Smooth muscle cell (in vitro differentiated cells): ENCODE results near the gene MRPL24. TPM values are rescaled to one million over a fixed set of nuclear protein-coding genes. Genes with fewer than 3 reads are reported as not detected.

Experiments
- DNase-seq: peaks from one replicate; lab custom pipeline; 2025; ENCODE audit not compliant: unreplicated experiment; lab: John Stamatoyannopoulos, UW
- H2AFZ ChIP-seq: fragments of 200-600 bp; sonication (generic); 2 replicates; pipeline ENCODE4 v1.6.0; 2016; ENCODE audit warnings: antibody characterized with exemption, low read depth, mild to moderate bottlenecking
- H3F3A ChIP-seq: fragments of 200-600 bp; sonication (generic); 2 replicates; pipeline ENCODE4 v1.6.0; 2017; ENCODE audit warnings: antibody characterized with exemption, low read depth
- H3K27ac ChIP-seq: fragments of 200-600 bp; sonication (generic); 2 replicates; pipeline ENCODE4 v1.5.1; 2016; ENCODE audit warnings: low read depth, mild to moderate bottlenecking
- H3K27me3 ChIP-seq: fragments of 200-600 bp; sonication (generic); 2 replicates; pipeline ENCODE4 v1.6.1; 2016; ENCODE audit warnings: low read depth, mild to moderate bottlenecking
- H3K36me3 ChIP-seq: fragments of 200-600 bp; sonication (generic); 2 replicates; pipeline ENCODE4 v1.5.1; 2016; ENCODE audit warnings: low read depth
- H3K4me1 ChIP-seq: fragments of 200-600 bp; sonication (generic); 2 replicates; pipeline ENCODE4 v1.5.1; 2016; ENCODE audit warnings: low read depth
- H3K4me2 ChIP-seq: fragments of 200-600 bp; sonication (generic); 2 replicates; pipeline ENCODE4 v1.6.0; 2016; ENCODE audit warnings: mild to moderate bottlenecking
- H3K4me3 ChIP-seq: fragments of 200-600 bp; sonication (generic); 2 replicates; pipeline ENCODE4 v1.5.1; 2016; ENCODE audit warnings: mild to moderate bottlenecking
- H3K79me2 ChIP-seq: fragments of 200-600 bp; sonication (generic); 2 replicates; pipeline ENCODE4 v1.6.0; 2016; ENCODE audit warnings: low read depth, mild to moderate bottlenecking
- H3K9ac ChIP-seq: fragments of 200-600 bp; sonication (generic); 2 replicates; pipeline ENCODE4 v1.6.0; 2016; ENCODE audit warnings: low read depth
- H3K9me3 ChIP-seq: fragments of 200-600 bp; sonication (generic); replicated peaks from 2 replicates; pipeline ENCODE4 v1.5.1; 2016; ENCODE audit warnings: low read depth
- H4K20me1 ChIP-seq: fragments of 200-600 bp; sonication (generic); 2 replicates; pipeline ENCODE4 v1.6.0; 2016; ENCODE audit warnings: low read depth
- CTCF ChIP-seq: fragments of 200-600 bp; sonication (generic); IDR thresholded peaks from 2 replicates; pipeline ENCODE4 v1.5.1; 2017; ENCODE audit warnings: borderline replicate concordance, mild to moderate bottlenecking, antibody characterized with exemption; ENCODE audit not compliant: insufficient read depth, poor library complexity, severe bottlenecking
- WGBS: methylation state at CpG from one replicate; pipeline ENCODE4 v1.1.7; 2016; ENCODE audit warnings: low lambda C conversion rate; 5-methylcytosine and 5-hydroxymethylcytosine counted together
- polyA plus RNA-seq: library from polyadenylated mRNA; unstranded; fragments of >200 nt; fragmentation: Nextera tagmentation; extraction: Ambion mirVana; gene quantifications from 2 replicates; pipeline ENCODE4 v1.2.1, GENCODE V29; 2016
- total RNA-seq: library from RNA; depleted of rRNA; stranded (reverse); fragments of >200 nt; gene quantifications from 2 replicates; pipeline ENCODE4 v1.2.3, GENCODE V29; 2014

MRPL24 gene
- total and polyA plus RNA-seq, 2 experiments from 2014 or later = 16.5 to 68.6 TPM

- Histone ChIP-seq H3K4me1 (peaks cover 31% of the 10 kb centered on the region), H3K36me3 (no peaks in the 10 kb centered on the region), H3K27ac (no peak overlapping the region), H4K20me1 (peaks cover 55% of the 10 kb centered on the region), H3K27me3 (no peaks in the 10 kb centered on the region), H3K9me3 (no peaks in the 10 kb centered on the region), H2AFZ (no peak overlapping the region), H3K9ac (no peak overlapping the region), H3K4me2 (peak overlapping the region; percentile 97), H3K79me2 (peaks cover 53% of the 10 kb centered on the region), H3K4me3 (peak overlapping the region; percentile 38), H3F3A (peaks cover 6% of the 10 kb centered on the region)
- DNase-seq = no peak
- TF ChIP-seq CTCF = peak; percentile 61
- 54% methylated on average over 15 of the region's 15 CpGs for WGBS
Measured at GRCh38 chr1:156726549-156727226, 14.2 kb downstream of the MRPL24 start.

- H3K4me1 ChIP-seq = peaks cover 31% of the 10 kb centered on the region
- peaks cover 6% of the 10 kb centered on the region for H3F3A ChIP-seq
- peak overlapping the region; percentile 97 for H3K4me2 ChIP-seq
- H3K27ac ChIP-seq = no peak overlapping the region
- no peaks in the 10 kb centered on the region for H3K27me3 ChIP-seq
- peak; percentile 53 for DNase-seq
- H2AFZ ChIP-seq = no peak overlapping the region
- TF ChIP-seq CTCF = peak; percentile 87
- peaks cover 59% of the 10 kb centered on the region for H4K20me1 ChIP-seq
- no peak overlapping the region for H3K9ac ChIP-seq
- H3K4me3 ChIP-seq = peak overlapping the region; percentile 38
- 19% methylated on average over 18 of the region's 18 CpGs for WGBS
- H3K9me3 ChIP-seq = no peaks in the 10 kb centered on the region
- H3K36me3 ChIP-seq = no peaks in the 10 kb centered on the region
- H3K79me2 ChIP-seq = peaks cover 53% of the 10 kb centered on the region
Measured at GRCh38 chr1:156725683-156726280, 15.1 kb downstream of the MRPL24 start.

- Histone ChIP-seq H3K4me2 (no peak overlapping the region), H2AFZ (no peak overlapping the region), H3F3A (peaks cover 6% of the 10 kb centered on the region), H3K27me3 (no peaks in the 10 kb centered on the region), H4K20me1 (peaks cover 47% of the 10 kb centered on the region), H3K27ac (no peak overlapping the region), H3K9me3 (no peaks in the 10 kb centered on the region), H3K4me1 (peaks cover 14% of the 10 kb centered on the region), H3K9ac (no peak overlapping the region), H3K4me3 (no peak overlapping the region), H3K36me3 (no peaks in the 10 kb centered on the region), H3K79me2 (peaks cover 31% of the 10 kb centered on the region)
- DNase-seq = no peak
- WGBS = 84% methylated on average over 4 of the region's 4 CpGs
- TF ChIP-seq CTCF = no peak
Measured at GRCh38 chr1:156721535-156721934, 19.4 kb downstream of the MRPL24 start.
